ENCODE data around the gene TBC1D30. TPM values are rescaled to one million over a fixed set of nuclear protein-coding genes. Genes with fewer than 3 reads are reported as not detected.

The TBC1D30 gene
- total and polyA plus RNA-seq, 5 donors from 2014 or later: 0.07 to 0.25 (median 0.12) TPM; not detected in 2

DNA sequence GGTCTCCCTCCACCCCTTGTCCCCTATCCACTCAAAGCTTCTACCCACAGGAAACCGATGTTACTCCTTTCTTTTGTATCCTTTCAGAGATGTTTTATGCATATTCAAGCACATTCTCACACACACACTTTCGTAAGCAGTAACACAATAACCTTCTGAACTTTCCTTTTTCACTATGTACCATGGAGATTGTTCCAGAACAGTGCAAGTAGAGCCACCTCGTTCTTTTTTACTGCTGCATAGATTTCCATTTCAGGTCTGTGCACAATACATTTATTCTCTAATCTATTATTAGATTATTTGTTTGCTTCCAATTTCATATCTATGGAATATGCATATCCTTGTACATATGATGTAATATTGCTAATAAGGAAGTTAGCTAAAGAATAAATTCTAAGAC, 60.3 kb downstream of the TBC1D30 start:
- Mint-ChIP-seq H3K27ac (no peak overlapping the region), H3K36me3 (no peaks in the 10 kb centered on the region), H3K4me1 (no peaks in the 10 kb centered on the region), H3K27me3 (peaks cover 5% of the 10 kb centered on the region), H3K4me3 (no peak overlapping the region), H3K9me3 (no peaks in the 10 kb centered on the region)
- no peak for DNase-seq
- Histone ChIP-seq H3K36me3 (ENCODE audit: control insufficient read depth, insufficient read depth, low read length) (no peaks in the 10 kb centered on the region), H3K27ac (ENCODE audit: insufficient read depth, low read length, poor library complexity, severe bottlenecking) (no peak overlapping the region), H3K27me3 (ENCODE audit: control insufficient read depth, insufficient read depth, low read length) (peaks cover 7% of the 10 kb centered on the region), H3K4me1 (ENCODE audit: control insufficient read depth, insufficient read depth, low read length, poor library complexity, severe bottlenecking) (no peaks in the 10 kb centered on the region), H3K4me3 (ENCODE audit: low read depth, low read length) (no peak overlapping the region), H3K9me3 (ENCODE audit: control insufficient read depth in 2 of 2, low read length in 2 of 2) (no peaks in the 10 kb centered on the region)
- ATAC-seq (ENCODE audit: low read depth in 2 of 2): no peak

DNA sequence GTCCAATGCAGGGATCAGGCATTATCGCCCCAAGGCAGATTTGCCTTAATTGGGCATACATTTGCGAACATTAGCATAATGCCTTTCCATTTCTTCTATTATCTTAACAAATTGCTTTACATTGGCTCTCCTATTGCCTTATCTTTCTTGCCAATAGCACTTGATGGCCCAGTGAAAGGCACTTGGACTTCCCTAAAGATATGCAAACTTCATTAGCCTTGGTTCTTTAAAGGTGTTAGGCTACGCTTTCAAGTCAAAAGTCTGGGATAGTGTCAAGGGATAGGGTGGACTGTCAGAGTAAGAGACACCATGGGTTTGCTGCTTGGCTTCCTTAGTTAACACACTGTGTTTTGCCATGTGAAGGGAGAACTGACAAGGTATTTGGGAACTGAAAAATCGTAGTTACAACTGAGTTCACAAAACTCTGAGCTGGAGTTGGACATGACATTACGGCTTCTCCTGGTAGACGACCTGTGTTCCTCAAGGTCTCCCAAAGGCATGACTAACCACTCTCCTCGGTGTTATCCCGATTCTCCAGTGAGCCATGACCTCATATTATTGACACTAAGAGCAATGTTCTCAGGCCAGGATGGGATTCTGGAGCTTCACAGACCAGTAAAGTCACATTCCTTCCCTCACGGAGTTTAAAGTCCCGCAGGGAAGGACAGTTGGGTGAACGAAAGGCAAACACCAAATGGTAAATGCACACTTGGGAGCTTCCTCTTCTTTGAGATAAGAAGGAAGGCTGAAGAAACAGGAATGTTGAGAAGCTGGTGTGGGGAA, 65.2 kb downstream of the TBC1D30 start:
- H3K27ac ChIP-seq (ENCODE audit: insufficient read depth, low read length, poor library complexity, severe bottlenecking): no peak overlapping the region
- Mint-ChIP-seq H3K4me3 (no peak overlapping the region), H3K4me1 (no peaks in the 10 kb centered on the region), H3K36me3 (no peaks in the 10 kb centered on the region), H3K9me3 (no peaks in the 10 kb centered on the region), H3K27ac (no peak overlapping the region), H3K27me3 (peaks cover 17% of the 10 kb centered on the region)
- H3K36me3 ChIP-seq (ENCODE audit: control insufficient read depth, insufficient read depth, low read length): no peaks in the 10 kb centered on the region
- peaks cover 6% of the 10 kb centered on the region for H3K27me3 ChIP-seq (ENCODE audit: control insufficient read depth, insufficient read depth, low read length)
- DNase-seq (no peak), ATAC-seq (ENCODE audit: low read depth in 2 of 2) (no peak)
- H3K4me3 ChIP-seq (ENCODE audit: low read depth, low read length): no peak overlapping the region
- no peaks in the 10 kb centered on the region for H3K4me1 ChIP-seq (ENCODE audit: control insufficient read depth, insufficient read depth, low read length, poor library complexity, severe bottlenecking)
- H3K9me3 ChIP-seq (ENCODE audit: control insufficient read depth in 2 of 2, low read length in 2 of 2): no peaks in the 10 kb centered on the region

DNA sequence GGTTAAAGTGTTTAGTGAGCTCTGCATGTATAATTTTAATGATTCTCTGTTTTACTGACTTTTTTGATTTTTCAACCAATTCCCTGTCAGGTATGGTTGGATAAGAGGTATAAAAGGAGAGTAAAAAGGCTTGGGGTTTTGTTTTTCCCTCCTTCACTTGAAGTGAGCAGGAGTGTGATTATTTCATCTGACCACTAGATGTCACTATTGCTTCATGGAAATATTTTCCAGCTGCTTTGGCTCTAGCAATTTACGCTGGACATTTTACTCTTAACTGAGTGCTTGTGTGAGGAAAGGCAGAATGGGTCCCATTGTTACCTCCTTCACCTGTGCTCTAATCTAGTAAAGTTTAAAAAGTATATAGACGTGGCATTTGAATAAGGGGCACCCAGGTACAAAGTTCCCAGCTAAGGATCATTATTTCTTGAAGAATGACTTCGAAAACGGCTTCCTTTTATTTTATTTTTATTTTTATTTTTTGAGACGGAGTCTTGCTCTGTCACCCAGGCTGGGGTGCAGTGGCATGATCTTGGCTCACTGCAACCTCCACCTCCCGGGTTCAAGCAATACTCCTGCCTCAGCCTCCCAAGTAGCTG, 66.5 kb downstream of the TBC1D30 start:
- no peaks in the 10 kb centered on the region for H3K4me1 ChIP-seq (ENCODE audit: control insufficient read depth, insufficient read depth, low read length, poor library complexity, severe bottlenecking)
- H3K4me3 Mint-ChIP-seq: no peak overlapping the region
- peaks cover 10% of the 10 kb centered on the region for H3K27me3 ChIP-seq (ENCODE audit: control insufficient read depth, insufficient read depth, low read length)
- no peak overlapping the region for H3K27ac Mint-ChIP-seq
- no peak overlapping the region for H3K27ac ChIP-seq (ENCODE audit: insufficient read depth, low read length, poor library complexity, severe bottlenecking)
- H3K36me3 ChIP-seq (ENCODE audit: control insufficient read depth, insufficient read depth, low read length): no peaks in the 10 kb centered on the region
- H3K9me3 Mint-ChIP-seq: no peaks in the 10 kb centered on the region
- DNase-seq: peak in 2 of 3 donors; percentile 59 to 61
- H3K4me3 ChIP-seq (ENCODE audit: low read depth, low read length): no peak overlapping the region
- no peaks in the 10 kb centered on the region for H3K36me3 Mint-ChIP-seq
- peaks cover 17% of the 10 kb centered on the region for H3K27me3 Mint-ChIP-seq
- no peaks in the 10 kb centered on the region for H3K4me1 Mint-ChIP-seq
- no peaks in the 10 kb centered on the region for H3K9me3 ChIP-seq (ENCODE audit: control insufficient read depth in 2 of 2, low read length in 2 of 2)
- ATAC-seq (ENCODE audit: low read depth in 2 of 2): peak in 1 of 2 donors; percentile 22

DNA sequence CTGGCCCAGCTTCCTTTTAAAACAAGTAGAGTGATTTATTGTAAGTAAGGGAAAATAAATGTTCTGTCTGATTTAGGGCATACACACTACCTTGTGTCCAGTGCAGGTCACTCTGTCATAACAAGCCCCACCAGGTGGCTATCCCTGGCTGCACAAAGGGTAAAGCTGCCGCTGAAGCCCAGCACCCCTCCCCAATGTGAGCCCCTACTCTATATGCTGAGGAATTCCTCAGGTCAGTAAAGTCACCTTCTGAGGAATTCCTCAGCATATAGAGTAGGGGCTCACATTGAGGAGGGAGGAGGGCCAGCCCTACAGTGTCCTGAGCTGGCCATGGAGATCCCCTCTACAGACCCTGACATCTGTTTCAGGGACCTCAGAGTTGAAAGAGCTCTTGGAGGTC, 67.2 kb downstream of the TBC1D30 start:
- DNase-seq (no peak), ATAC-seq (ENCODE audit: low read depth in 2 of 2) (no peak)
- Mint-ChIP-seq H3K4me1 (no peaks in the 10 kb centered on the region), H3K27ac (no peak overlapping the region), H3K27me3 (peaks cover 17% of the 10 kb centered on the region), H3K9me3 (no peaks in the 10 kb centered on the region), H3K4me3 (no peak overlapping the region), H3K36me3 (no peaks in the 10 kb centered on the region)
- H3K9me3 ChIP-seq (ENCODE audit: control insufficient read depth in 2 of 2, low read length in 2 of 2): no peaks in the 10 kb centered on the region
- H3K27me3 ChIP-seq (ENCODE audit: control insufficient read depth, insufficient read depth, low read length): peaks cover 9% of the 10 kb centered on the region
- no peaks in the 10 kb centered on the region for H3K36me3 ChIP-seq (ENCODE audit: control insufficient read depth, insufficient read depth, low read length)
- no peaks in the 10 kb centered on the region for H3K4me1 ChIP-seq (ENCODE audit: control insufficient read depth, insufficient read depth, low read length, poor library complexity, severe bottlenecking)
- H3K4me3 ChIP-seq (ENCODE audit: low read depth, low read length): no peak overlapping the region
- H3K27ac ChIP-seq (ENCODE audit: insufficient read depth, low read length, poor library complexity, severe bottlenecking): no peak overlapping the region

DNA sequence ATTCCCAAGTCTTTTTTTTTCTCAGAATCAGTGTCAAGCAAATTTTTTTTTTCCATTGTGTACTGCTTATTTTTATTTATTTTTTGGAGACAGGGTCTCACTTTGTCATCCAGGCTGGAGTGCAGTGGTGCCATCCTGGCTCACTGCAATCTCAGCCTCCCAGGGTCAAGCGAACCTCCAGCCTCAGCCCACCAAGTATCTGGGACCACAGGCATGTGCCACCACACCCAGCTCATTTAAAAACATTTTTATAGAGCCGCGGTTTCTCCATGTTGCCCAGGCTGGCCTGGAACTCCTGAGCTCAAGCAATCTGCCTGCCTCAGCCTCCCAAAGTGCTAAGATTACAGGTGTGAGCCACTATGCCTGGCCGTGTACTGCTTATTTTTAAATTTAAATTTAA, 68.1 kb downstream of the TBC1D30 start:
- Mint-ChIP-seq H3K4me3 (no peak overlapping the region), H3K9me3 (no peaks in the 10 kb centered on the region), H3K4me1 (no peaks in the 10 kb centered on the region), H3K27me3 (peaks cover 17% of the 10 kb centered on the region), H3K27ac (no peak overlapping the region), H3K36me3 (no peaks in the 10 kb centered on the region)
- Histone ChIP-seq H3K4me1 (ENCODE audit: control insufficient read depth, insufficient read depth, low read length, poor library complexity, severe bottlenecking) (no peaks in the 10 kb centered on the region), H3K36me3 (ENCODE audit: control insufficient read depth, insufficient read depth, low read length) (no peaks in the 10 kb centered on the region), H3K4me3 (ENCODE audit: low read depth, low read length) (no peak overlapping the region), H3K27me3 (ENCODE audit: control insufficient read depth, insufficient read depth, low read length) (peaks cover 9% of the 10 kb centered on the region), H3K27ac (ENCODE audit: insufficient read depth, low read length, poor library complexity, severe bottlenecking) (no peak overlapping the region), H3K9me3 (ENCODE audit: control insufficient read depth in 2 of 2, low read length in 2 of 2) (no peaks in the 10 kb centered on the region)
- DNase-seq (no peak), ATAC-seq (ENCODE audit: low read depth in 2 of 2) (no peak)

DNA sequence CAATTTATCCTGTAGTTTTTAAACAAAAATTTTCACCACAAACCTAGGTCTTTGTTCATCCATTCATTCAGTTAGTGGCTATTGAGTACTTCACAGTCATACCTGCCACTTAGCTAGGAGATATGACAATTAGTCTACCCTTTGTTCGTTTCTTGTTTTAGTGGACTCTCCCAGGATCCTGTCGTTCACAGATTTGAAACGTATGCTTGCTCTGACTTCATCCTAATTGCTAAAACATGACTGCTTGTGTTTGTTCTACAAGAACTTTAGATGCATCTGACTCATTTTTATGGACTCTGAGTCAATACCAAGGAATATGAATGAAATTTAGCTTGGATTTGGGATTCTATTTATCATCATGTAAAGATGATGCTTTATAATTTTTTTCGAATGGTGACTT, 69.5 kb downstream of the TBC1D30 start:
- Mint-ChIP-seq H3K4me1 (no peaks in the 10 kb centered on the region), H3K9me3 (no peaks in the 10 kb centered on the region), H3K36me3 (no peaks in the 10 kb centered on the region), H3K27ac (no peak overlapping the region), H3K4me3 (no peak overlapping the region), H3K27me3 (peaks cover 13% of the 10 kb centered on the region)
- Histone ChIP-seq H3K9me3 (ENCODE audit: control insufficient read depth in 2 of 2, low read length in 2 of 2) (no peaks in the 10 kb centered on the region), H3K27me3 (ENCODE audit: control insufficient read depth, insufficient read depth, low read length) (peaks cover 9% of the 10 kb centered on the region), H3K4me3 (ENCODE audit: low read depth, low read length) (no peak overlapping the region), H3K27ac (ENCODE audit: insufficient read depth, low read length, poor library complexity, severe bottlenecking) (no peak overlapping the region), H3K4me1 (ENCODE audit: control insufficient read depth, insufficient read depth, low read length, poor library complexity, severe bottlenecking) (no peaks in the 10 kb centered on the region), H3K36me3 (ENCODE audit: control insufficient read depth, insufficient read depth, low read length) (no peaks in the 10 kb centered on the region)
- ATAC-seq (ENCODE audit: low read depth in 2 of 2) (no peak), DNase-seq (no peak)

DNA sequence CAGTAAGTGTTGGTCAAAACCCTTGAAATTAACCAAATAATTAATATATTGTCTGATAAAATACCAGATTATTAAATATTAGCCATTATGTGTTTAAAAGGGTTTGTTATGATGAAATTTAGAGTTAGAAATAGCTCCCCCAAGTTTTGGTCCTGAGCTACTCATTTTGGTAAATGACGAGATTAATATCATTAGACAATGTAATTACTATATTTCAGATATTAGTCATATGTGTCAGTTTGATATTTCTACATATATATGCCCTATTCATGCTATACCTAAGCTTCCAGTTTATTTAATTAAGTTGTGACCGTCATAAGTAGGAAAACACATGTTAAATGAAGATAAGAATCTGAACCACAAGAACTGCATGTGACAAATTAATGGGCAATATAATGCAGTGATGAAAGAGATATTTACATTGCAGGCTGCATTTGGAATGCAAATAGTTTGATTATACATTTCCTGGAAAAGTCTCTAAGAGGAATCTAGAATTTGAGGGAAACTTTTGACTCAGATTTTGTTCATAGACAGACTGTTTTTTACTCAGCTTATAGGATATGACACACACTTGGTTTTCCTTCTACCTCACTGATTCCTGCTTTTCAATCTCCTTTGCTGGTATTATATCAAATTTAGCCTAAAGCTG, 70.5 kb downstream of the TBC1D30 start:
- no peaks in the 10 kb centered on the region for H3K36me3 ChIP-seq (ENCODE audit: control insufficient read depth, insufficient read depth, low read length)
- Mint-ChIP-seq H3K27ac (no peak overlapping the region), H3K36me3 (no peaks in the 10 kb centered on the region), H3K4me3 (no peak overlapping the region), H3K9me3 (no peaks in the 10 kb centered on the region), H3K27me3 (peaks cover 12% of the 10 kb centered on the region), H3K4me1 (no peaks in the 10 kb centered on the region)
- H3K9me3 ChIP-seq (ENCODE audit: control insufficient read depth in 2 of 2, low read length in 2 of 2): no peaks in the 10 kb centered on the region
- H3K4me1 ChIP-seq (ENCODE audit: control insufficient read depth, insufficient read depth, low read length, poor library complexity, severe bottlenecking): no peaks in the 10 kb centered on the region
- ATAC-seq (ENCODE audit: low read depth in 2 of 2): no peak
- no peak for DNase-seq
- peaks cover 9% of the 10 kb centered on the region for H3K27me3 ChIP-seq (ENCODE audit: control insufficient read depth, insufficient read depth, low read length)
- H3K27ac ChIP-seq (ENCODE audit: insufficient read depth, low read length, poor library complexity, severe bottlenecking): no peak overlapping the region
- no peak overlapping the region for H3K4me3 ChIP-seq (ENCODE audit: low read depth, low read length)
